HG03432 (cell line): ENCODE measurements around the gene PLXNA4.

Experiments used
- ATAC-seq: cut with Tn5 transposase; IDR thresholded peaks from one replicate; pipeline ENCODE4 v1.9.1; 2021; ENCODE audit warnings: mild to moderate bottlenecking, moderate library complexity; ENCODE audit not compliant: unreplicated experiment

The PLXNA4 gene

GRCh38 chr7:132504852-132505251, 71.4 kb downstream of the PLXNA4 start:
- ATAC-seq = no peak

- ATAC-seq = no peak
These were observed 72.2 kb downstream of the PLXNA4 start for GRCh38 chr7:132504071-132504470.

- ATAC-seq = no peak
These were observed 72.9 kb downstream of the PLXNA4 start for GRCh38 chr7:132503415-132503814.

GRCh38 chr7:132501956-132502355, 74.3 kb downstream of the PLXNA4 start:
- ATAC-seq = no peak

GRCh38 chr7:132500727-132501440, 75.4 kb downstream of the PLXNA4 start:
- ATAC-seq = no peak

- ATAC-seq = no peak
These were observed 76.8 kb downstream of the PLXNA4 start for GRCh38 chr7:132499487-132499886.

- ATAC-seq = no peak
These were observed 77.2 kb downstream of the PLXNA4 start for GRCh38 chr7:132499065-132499464.

GRCh38 chr7:132498319-132498718, 78.0 kb downstream of the PLXNA4 start:
- no peak for ATAC-seq

GRCh38 chr7:132497098-132497497, 79.2 kb downstream of the PLXNA4 start:
- ATAC-seq = no peak

GRCh38 chr7:132495936-132496335, 80.3 kb downstream of the PLXNA4 start:
- no peak for ATAC-seq

- ATAC-seq = no peak
These were observed 81.8 kb downstream of the PLXNA4 start for GRCh38 chr7:132494474-132494873.

GRCh38 chr7:132492823-132493445, 83.3 kb downstream of the PLXNA4 start:
- ATAC-seq = no peak

GRCh38 chr7:132491391-132491945, 84.8 kb downstream of the PLXNA4 start:
- no peak for ATAC-seq

- no peak for ATAC-seq
These were observed 85.8 kb downstream of the PLXNA4 start for GRCh38 chr7:132490474-132490873.

GRCh38 chr7:132489776-132490237, 86.5 kb downstream of the PLXNA4 start:
- no peak for ATAC-seq

- no peak for ATAC-seq
These were observed 87.5 kb downstream of the PLXNA4 start for GRCh38 chr7:132488634-132489302.

GRCh38 chr7:132486274-132486610, 90.0 kb downstream of the PLXNA4 start:
- no peak for ATAC-seq

- ATAC-seq = no peak
These were observed 90.5 kb downstream of the PLXNA4 start for GRCh38 chr7:132485600-132486273.

- no peak for ATAC-seq
These were observed 91.1 kb downstream of the PLXNA4 start for GRCh38 chr7:132485136-132485535.

- ATAC-seq = no peak
These were observed 93.4 kb downstream of the PLXNA4 start for GRCh38 chr7:132482866-132483265.

GRCh38 chr7:132480534-132480933, 95.7 kb downstream of the PLXNA4 start:
- no peak for ATAC-seq
